GM23338 (cell line): ENCODE results near the gene SETD1B. TPM values are rescaled to one million over a fixed set of nuclear protein-coding genes. Genes with fewer than 3 reads are reported as not detected.

Experiments used
- ATAC-seq: fragments of 200-7000 bp; cut with Tn5 transposase; 3 replicates; pipeline ENCODE4 v1.9.1; 2020
- DNase-seq: peaks from one replicate; pipeline ENCODE4 v3.0.0-alpha.2; 2015; ENCODE audit warnings: low spot score
- H2AFZ ChIP-seq: fragments of 200-600 bp; sonication (generic); 2 replicates; pipeline ENCODE4 v1.8.0; 2016; ENCODE audit warnings: antibody characterized with exemption, mild to moderate bottlenecking, moderate library complexity
- H3F3A ChIP-seq: fragments of 200-600 bp; sonication (generic); replicated peaks from 2 replicates; pipeline ENCODE4 v1.8.0; 2017; ENCODE audit warnings: antibody characterized with exemption, mixed run types, low read depth
- H3K27ac ChIP-seq: fragments of 200-600 bp; sonication (generic); 2 replicates; pipeline ENCODE4 v1.6.1; 2016; ENCODE audit warnings: low read depth
- H3K27me3 ChIP-seq: fragments of 200-600 bp; sonication (generic); 2 replicates; pipeline ENCODE4 v1.8.0; 2016; ENCODE audit warnings: mild to moderate bottlenecking, mixed run types, moderate library complexity; ENCODE audit not compliant: insufficient read depth
- H3K36me3 ChIP-seq: fragments of 200-600 bp; sonication (generic); 2 replicates; pipeline ENCODE4 v1.8.0; 2016; ENCODE audit warnings: mild to moderate bottlenecking; ENCODE audit not compliant: insufficient read depth
- H3K4me1 ChIP-seq: fragments of 200-600 bp; sonication (generic); 2 replicates; pipeline ENCODE4 v1.8.0; 2016; ENCODE audit warnings: mild to moderate bottlenecking, moderate library complexity; ENCODE audit not compliant: insufficient read depth
- H3K4me2 ChIP-seq: fragments of 200-600 bp; sonication (generic); 2 replicates; pipeline ENCODE4 v1.7.1; 2017; ENCODE audit warnings: mixed run types
- H3K4me3 ChIP-seq: fragments of 200-600 bp; sonication (generic); 2 replicates; pipeline ENCODE4 v1.6.1; 2016; ENCODE audit warnings: mixed run types
- H3K79me2 ChIP-seq: fragments of 200-600 bp; sonication (generic); replicated peaks from 2 replicates; pipeline ENCODE4 v1.8.0; 2017; ENCODE audit warnings: mild to moderate bottlenecking; ENCODE audit not compliant: insufficient read depth
- H3K9me2 ChIP-seq: fragments of 200-600 bp; sonication (generic); 2 replicates; pipeline ENCODE4 v1.8.0; 2017; ENCODE audit not compliant: insufficient read depth
- H4K20me1 ChIP-seq: fragments of 200-600 bp; sonication (generic); replicated peaks from 2 replicates; pipeline ENCODE4 v1.8.0; 2017; ENCODE audit warnings: mild to moderate bottlenecking; ENCODE audit not compliant: insufficient read depth
- H3K27ac Mint-ChIP-seq: 2 replicates; pipeline ENCODE4 v1.8.0; 2020; ENCODE audit warnings: inconsistent platforms, mild to moderate bottlenecking, moderate library complexity, mixed read lengths
- H3K27me3 Mint-ChIP-seq: 3 replicates; pipeline ENCODE4 v1.8.0; 2022; ENCODE audit warnings: low read depth, mild to moderate bottlenecking, moderate library complexity, mixed read lengths, inconsistent platforms; ENCODE audit not compliant: insufficient read depth, poor library complexity
- H3K36me3 Mint-ChIP-seq: 3 replicates; pipeline ENCODE4 v1.8.0; 2021; ENCODE audit warnings: low read depth, mild to moderate bottlenecking, inconsistent platforms, moderate library complexity, mixed read lengths
- H3K4me1 Mint-ChIP-seq: 3 replicates; pipeline ENCODE4 v1.8.0; 2020; ENCODE audit warnings: mild to moderate bottlenecking, inconsistent platforms, mixed read lengths
- H3K4me3 Mint-ChIP-seq: 3 replicates; pipeline ENCODE4 v1.8.0; 2021; ENCODE audit warnings: moderate library complexity, mild to moderate bottlenecking, inconsistent platforms, mixed read lengths
- H3K9me3 Mint-ChIP-seq: 3 replicates; pipeline ENCODE4 v1.8.0; 2020; ENCODE audit warnings: moderate library complexity, mild to moderate bottlenecking, inconsistent platforms, mixed read lengths
- CREB1 ChIP-seq: fragments of 250-450 bp; sonication (Bioruptor Pico); IDR thresholded peaks from 2 replicates; pipeline ENCODE4 v1.5.0; 2020; ENCODE audit warnings: low read depth, mild to moderate bottlenecking, moderate library complexity
- EZH2phosphoT487 ChIP-seq: fragments of 200-600 bp; sonication (generic); IDR thresholded peaks from one replicate; pipeline ENCODE4 v1.8.1; 2018; ENCODE audit warnings: antibody characterized with exemption; ENCODE audit not compliant: unreplicated experiment
- JUNB ChIP-seq: IDR thresholded peaks from one replicate; pipeline ENCODE4 v1.6.1; 2016; ENCODE audit warnings: antibody characterized with exemption; ENCODE audit not compliant: unreplicated experiment
- POLR2AphosphoS5 ChIP-seq: IDR thresholded peaks from 2 replicates; pipeline ENCODE4 v1.6.1; 2016; ENCODE audit warnings: antibody characterized with exemption, low read depth
- STAT1 ChIP-seq: IDR thresholded peaks from one replicate; pipeline ENCODE4 v1.6.1; 2016; ENCODE audit warnings: antibody characterized with exemption; ENCODE audit not compliant: unreplicated experiment
- ZNF462 ChIP-seq: fragments of 250-450 bp; sonication (Bioruptor Pico); IDR thresholded peaks from 2 replicates; pipeline ENCODE4 v1.5.0; 2020; ENCODE audit warnings: mild to moderate bottlenecking, moderate library complexity
- polyA plus RNA-seq: library from polyadenylated mRNA; unstranded; fragments of >200 nt; fragmentation: Nextera tagmentation; extraction: Ambion mirVana; gene quantifications from 2 replicates; pipeline ENCODE4 v1.2.1, GENCODE V29; 2016
- total RNA-seq: library from RNA; depleted of rRNA; stranded (reverse); fragments of >200 nt; shearing (Covaris generic); gene quantifications from 2 replicates; pipeline ENCODE4 v1.2.3, GENCODE V29; 2014
- TF ChIP-seq, protein P1 (sequence below), 2 experiments: fragments of 200-600 bp in 1 of 2; sonication (generic) in 1 of 2; conservative IDR thresholded peaks; 2 replicates each; pipeline versions ENCODE4 v1.5.1 to v1.6.1; 2016 to 2017; ENCODE audit warnings: antibody characterized with exemption in 2 of 2, low read depth in 2 of 2, mild to moderate bottlenecking in 2 of 2, moderate library complexity in 1 of 2
- TF ChIP-seq, protein P2 (sequence below): IDR thresholded peaks from one replicate; pipeline ENCODE4 v1.6.1; 2018; ENCODE audit warnings: antibody characterized with exemption; ENCODE audit not compliant: unreplicated experiment
- TF ChIP-seq, protein P3 (sequence below): IDR thresholded peaks from 2 replicates; pipeline ENCODE4 v1.6.1; 2016; ENCODE audit warnings: antibody characterized with exemption

Gene SETD1B
- total and polyA plus RNA-seq, 2 experiments from 2014 or later: 3.1 to 8.7 TPM

GRCh38 chr12:121814429-121815119 lies 10.8 kb downstream of the SETD1B start (continued):
- TF ChIP-seq POLR2AphosphoS5: no peak
- TF ChIP-seq CREB1: no peak
- TF ChIP-seq, protein P1, sequence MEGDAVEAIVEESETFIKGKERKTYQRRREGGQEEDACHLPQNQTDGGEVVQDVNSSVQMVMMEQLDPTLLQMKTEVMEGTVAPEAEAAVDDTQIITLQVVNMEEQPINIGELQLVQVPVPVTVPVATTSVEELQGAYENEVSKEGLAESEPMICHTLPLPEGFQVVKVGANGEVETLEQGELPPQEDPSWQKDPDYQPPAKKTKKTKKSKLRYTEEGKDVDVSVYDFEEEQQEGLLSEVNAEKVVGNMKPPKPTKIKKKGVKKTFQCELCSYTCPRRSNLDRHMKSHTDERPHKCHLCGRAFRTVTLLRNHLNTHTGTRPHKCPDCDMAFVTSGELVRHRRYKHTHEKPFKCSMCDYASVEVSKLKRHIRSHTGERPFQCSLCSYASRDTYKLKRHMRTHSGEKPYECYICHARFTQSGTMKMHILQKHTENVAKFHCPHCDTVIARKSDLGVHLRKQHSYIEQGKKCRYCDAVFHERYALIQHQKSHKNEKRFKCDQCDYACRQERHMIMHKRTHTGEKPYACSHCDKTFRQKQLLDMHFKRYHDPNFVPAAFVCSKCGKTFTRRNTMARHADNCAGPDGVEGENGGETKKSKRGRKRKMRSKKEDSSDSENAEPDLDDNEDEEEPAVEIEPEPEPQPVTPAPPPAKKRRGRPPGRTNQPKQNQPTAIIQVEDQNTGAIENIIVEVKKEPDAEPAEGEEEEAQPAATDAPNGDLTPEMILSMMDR (conservative IDR thresholded peaks at IDR 0.05; ENCODE audit: low read depth in 2 of 2): no peak

GRCh38 chr12:121815263-121815662 lies 11.5 kb downstream of the SETD1B start:
- peaks cover 41% of the 10 kb centered on the region for H3K36me3 Mint-ChIP-seq
- no peak overlapping the region for H3K4me3 Mint-ChIP-seq
- no peak overlapping the region for H3K4me3 ChIP-seq
- peaks cover 3% of the 10 kb centered on the region; the same call in 1 of the 2 replicates for H3K36me3 ChIP-seq
- no peak overlapping the region for H3K27ac ChIP-seq
- no peaks in the 10 kb centered on the region for H3K9me2 ChIP-seq
- peaks cover 20% of the 10 kb centered on the region; the same call in 1 of the 2 replicates for H4K20me1 ChIP-seq
- no peak overlapping the region for H3K4me2 ChIP-seq
- H3F3A ChIP-seq: peaks cover 16% of the 10 kb centered on the region
- DNase-seq: no peak
- H3K4me1 ChIP-seq: peaks cover 21% of the 10 kb centered on the region
- ATAC-seq: no peak
- H3K9me3 Mint-ChIP-seq: no peaks in the 10 kb centered on the region
- no peaks in the 10 kb centered on the region for H3K27me3 ChIP-seq
- H3K4me1 Mint-ChIP-seq: peaks cover 19% of the 10 kb centered on the region
- H3K27ac Mint-ChIP-seq: no peak overlapping the region
- H2AFZ ChIP-seq: no peak overlapping the region
- peaks cover 25% of the 10 kb centered on the region for H3K79me2 ChIP-seq
- H3K27me3 Mint-ChIP-seq: peaks cover 23% of the 10 kb centered on the region
- TF ChIP-seq STAT1: no peak
- TF ChIP-seq POLR2AphosphoS5: no peak
- TF ChIP-seq, protein P2, sequence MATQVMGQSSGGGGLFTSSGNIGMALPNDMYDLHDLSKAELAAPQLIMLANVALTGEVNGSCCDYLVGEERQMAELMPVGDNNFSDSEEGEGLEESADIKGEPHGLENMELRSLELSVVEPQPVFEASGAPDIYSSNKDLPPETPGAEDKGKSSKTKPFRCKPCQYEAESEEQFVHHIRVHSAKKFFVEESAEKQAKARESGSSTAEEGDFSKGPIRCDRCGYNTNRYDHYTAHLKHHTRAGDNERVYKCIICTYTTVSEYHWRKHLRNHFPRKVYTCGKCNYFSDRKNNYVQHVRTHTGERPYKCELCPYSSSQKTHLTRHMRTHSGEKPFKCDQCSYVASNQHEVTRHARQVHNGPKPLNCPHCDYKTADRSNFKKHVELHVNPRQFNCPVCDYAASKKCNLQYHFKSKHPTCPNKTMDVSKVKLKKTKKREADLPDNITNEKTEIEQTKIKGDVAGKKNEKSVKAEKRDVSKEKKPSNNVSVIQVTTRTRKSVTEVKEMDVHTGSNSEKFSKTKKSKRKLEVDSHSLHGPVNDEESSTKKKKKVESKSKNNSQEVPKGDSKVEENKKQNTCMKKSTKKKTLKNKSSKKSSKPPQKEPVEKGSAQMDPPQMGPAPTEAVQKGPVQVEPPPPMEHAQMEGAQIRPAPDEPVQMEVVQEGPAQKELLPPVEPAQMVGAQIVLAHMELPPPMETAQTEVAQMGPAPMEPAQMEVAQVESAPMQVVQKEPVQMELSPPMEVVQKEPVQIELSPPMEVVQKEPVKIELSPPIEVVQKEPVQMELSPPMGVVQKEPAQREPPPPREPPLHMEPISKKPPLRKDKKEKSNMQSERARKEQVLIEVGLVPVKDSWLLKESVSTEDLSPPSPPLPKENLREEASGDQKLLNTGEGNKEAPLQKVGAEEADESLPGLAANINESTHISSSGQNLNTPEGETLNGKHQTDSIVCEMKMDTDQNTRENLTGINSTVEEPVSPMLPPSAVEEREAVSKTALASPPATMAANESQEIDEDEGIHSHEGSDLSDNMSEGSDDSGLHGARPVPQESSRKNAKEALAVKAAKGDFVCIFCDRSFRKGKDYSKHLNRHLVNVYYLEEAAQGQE: no peak
- TF ChIP-seq, protein P3, sequence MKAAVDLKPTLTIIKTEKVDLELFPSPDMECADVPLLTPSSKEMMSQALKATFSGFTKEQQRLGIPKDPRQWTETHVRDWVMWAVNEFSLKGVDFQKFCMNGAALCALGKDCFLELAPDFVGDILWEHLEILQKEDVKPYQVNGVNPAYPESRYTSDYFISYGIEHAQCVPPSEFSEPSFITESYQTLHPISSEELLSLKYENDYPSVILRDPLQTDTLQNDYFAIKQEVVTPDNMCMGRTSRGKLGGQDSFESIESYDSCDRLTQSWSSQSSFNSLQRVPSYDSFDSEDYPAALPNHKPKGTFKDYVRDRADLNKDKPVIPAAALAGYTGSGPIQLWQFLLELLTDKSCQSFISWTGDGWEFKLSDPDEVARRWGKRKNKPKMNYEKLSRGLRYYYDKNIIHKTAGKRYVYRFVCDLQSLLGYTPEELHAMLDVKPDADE: no peak
- TF ChIP-seq EZH2phosphoT487: no peak
- TF ChIP-seq JUNB: no peak
- TF ChIP-seq ZNF462 (CRISPR knock-in tag): no peak
